Panc1 (cell line): Measurements from ENCODE around the gene PRTFDC1. TPM values are rescaled to one million over a fixed set of nuclear protein-coding genes. Genes with fewer than 3 reads are reported as not detected.

Source experiments
- ATAC-seq: fragments of 200-7000 bp; cut with Tn5 transposase; 2 replicates; pipeline ENCODE4 v1.9.1; 2020; ENCODE audit warnings: mild to moderate bottlenecking, moderate library complexity
- BruUV-seq: library from RNA; stranded (reverse); fragments of 400-500 nt; replicated peaks from 2 replicates; lab custom pipeline; 2021; lab: Mats Ljungman, UMichigan
- CTCF ChIA-PET: fragments of 300-600 bp; sonication (Branson Sonifier 250); formaldehyde crosslinking; loops from one replicate; lab custom pipeline; 2022; ENCODE audit warnings: antibody characterized with exemption; lab: Charles Lee
- POLR2A ChIA-PET: fragments of 300-600 bp; sonication (Branson Sonifier 250); formaldehyde crosslinking; loops from one replicate; lab custom pipeline; 2022; ENCODE audit warnings: antibody characterized with exemption; lab: Charles Lee
- DNase-seq: peaks from one replicate; pipeline ENCODE4 v3.0.0-alpha.2; 2010; ENCODE audit warnings: low read depth, low spot score
- H3K27ac ChIP-seq: 2 replicates; pipeline ENCODE4 v1.5.1; 2011; ENCODE audit warnings: mild to moderate bottlenecking, low read length, inconsistent platforms
- H3K27me3 ChIP-seq: fragments of 200-500 bp; sonication (Bioruptor generic); 2 replicates; pipeline ENCODE4 v1.6.0; 2014; ENCODE audit warnings: low read length, inconsistent platforms; ENCODE audit not compliant: control insufficient read depth, insufficient read depth
- H3K36me3 ChIP-seq: fragments of 200-500 bp; sonication (Bioruptor generic); 2 replicates; pipeline ENCODE4 v1.5.1; 2014; ENCODE audit warnings: inconsistent platforms, mild to moderate bottlenecking, low read length, moderate library complexity; ENCODE audit not compliant: control insufficient read depth, insufficient read depth
- H3K4me1 ChIP-seq: 2 replicates; pipeline ENCODE4 v1.5.1; 2011; ENCODE audit warnings: inconsistent platforms, mild to moderate bottlenecking, low read length, moderate library complexity; ENCODE audit not compliant: control insufficient read depth, insufficient read depth
- H3K4me3 ChIP-seq, 2 experiments: 2 replicates each; pipeline ENCODE4 v1.5.1; 2011 to 2012; ENCODE audit warnings: low read depth in 2 of 2, low read length in 2 of 2, mild to moderate bottlenecking in 2 of 2, inconsistent platforms in 1 of 2, moderate library complexity in 1 of 2
- H3K9me3 ChIP-seq: fragments of 200-500 bp; sonication (Bioruptor generic); 2 replicates; pipeline ENCODE4 v1.5.1; 2014; ENCODE audit warnings: low read depth, mild to moderate bottlenecking, inconsistent platforms, low read length, moderate library complexity; ENCODE audit not compliant: control insufficient read depth, insufficient read depth
- CTCF ChIP-seq: fragments of 450-650 bp; IDR thresholded peaks from 2 replicates; pipeline ENCODE4 v1.5.1; 2017; ENCODE audit warnings: mild to moderate bottlenecking
- POLR2AphosphoS5 ChIP-seq: IDR thresholded peaks from 2 replicates; pipeline ENCODE4 v1.6.1; 2012; ENCODE audit warnings: mild to moderate bottlenecking, low read depth, low read length, moderate library complexity
- SIN3A ChIP-seq: IDR thresholded peaks from 2 replicates; pipeline ENCODE4 v1.6.1; 2012; ENCODE audit warnings: low read depth, mild to moderate bottlenecking, low read length, moderate library complexity, borderline replicate concordance; ENCODE audit not compliant: insufficient read depth
- TCF7L2 ChIP-seq: IDR thresholded peaks from 2 replicates; pipeline ENCODE4 v1.6.1; 2011; ENCODE audit warnings: mild to moderate bottlenecking, low read depth, low read length, inconsistent platforms
- in situ Hi-C: cut with HindIII; loops from 2 replicates; pipeline ENCODE4 v1.10.0; 2016; ENCODE audit warnings: low sequenced_read_pairs, low pct_unique_long_range_greater_than_20kb
- intact Hi-C: fragments of 100-400 bp; cut with micrococcal nuclease; formaldehyde crosslinking; loops from one replicate; pipeline ENCODE4 v1.10.0; 2022; ENCODE audit not compliant: unreplicated experiment
- total RNA-seq: library from RNA; stranded (reverse); gene quantifications from one replicate; pipeline ENCODE4 v1.2.1, GENCODE V29; 2021; ENCODE audit not compliant: unreplicated experiment
- TF ChIP-seq, protein P1 (sequence below), 2 experiments: IDR thresholded peaks; 2 replicates each; pipeline ENCODE4 v1.6.1; 2011 to 2012; ENCODE audit warnings: low read depth in 2 of 2, control low read depth in 1 of 2, low read length in 1 of 2, mild to moderate bottlenecking in 1 of 2, moderate library complexity in 1 of 2; ENCODE audit not compliant: insufficient read depth in 1 of 2

The PRTFDC1 gene
- total RNA-seq, 1 experiment from 2014 or later = 3.0 TPM

DNA sequence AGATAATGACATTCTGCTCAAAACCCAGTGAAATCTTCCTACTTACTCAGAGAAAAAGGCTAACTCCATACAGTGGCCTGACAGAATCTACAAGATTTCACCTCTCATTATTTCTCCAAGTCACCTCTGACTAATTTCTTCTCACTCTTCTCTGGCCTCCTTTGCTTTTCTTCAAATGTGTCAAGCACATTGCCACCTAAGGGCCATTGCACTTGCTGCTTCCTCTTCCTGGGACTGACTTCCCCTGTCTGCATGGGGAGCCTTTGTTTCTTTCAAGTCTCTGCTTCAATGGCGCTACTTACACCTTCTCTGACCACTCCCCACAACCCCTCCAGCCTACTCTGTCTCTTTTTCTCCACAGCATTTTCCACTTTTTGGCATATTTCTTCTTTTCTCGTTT, 36.0 kb downstream of the PRTFDC1 start:
- BruUV-seq = no TSS peak
- ChIA-PET CTCF (no interaction called here), POLR2A (no interaction called here)
- H3K9me3 ChIP-seq = no peaks in the 10 kb centered on the region
- intact Hi-C loops = no loop called here
- H3K27ac ChIP-seq = no peak overlapping the region
- H3K36me3 ChIP-seq = no peaks in the 10 kb centered on the region
- ATAC-seq (no peak), DNase-seq (no peak)
- no peaks in the 10 kb centered on the region for H3K27me3 ChIP-seq
- no peaks in the 10 kb centered on the region for H3K4me1 ChIP-seq
- no peak overlapping the region for H3K4me3 ChIP-seq
- TF ChIP-seq SIN3A (no peak), POLR2AphosphoS5 (no peak)
- in situ Hi-C loops = no loop called here

DNA sequence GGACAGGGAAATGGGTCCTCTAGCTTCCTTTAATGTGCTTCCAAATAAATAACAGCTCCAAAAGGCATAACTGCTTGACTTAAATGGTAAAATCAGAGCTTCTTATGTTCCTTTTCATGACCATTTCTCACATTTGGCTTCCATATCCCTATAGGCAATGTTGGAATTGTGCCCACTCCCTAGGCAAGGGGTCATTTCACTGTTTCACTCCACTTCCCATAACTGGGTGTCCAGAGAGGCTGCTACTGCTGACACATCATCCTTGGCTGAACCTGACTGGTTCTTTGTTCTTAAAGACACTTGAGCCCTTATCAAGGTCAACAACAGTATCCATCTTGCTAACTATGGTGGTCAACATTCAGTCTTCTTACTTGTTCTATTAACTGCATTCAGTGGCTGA, 37.1 kb downstream of the PRTFDC1 start:
- no peaks in the 10 kb centered on the region for H3K36me3 ChIP-seq
- H3K27ac ChIP-seq = no peak overlapping the region
- ATAC-seq = no peak
- H3K4me3 ChIP-seq = no peak overlapping the region
- DNase-seq = no peak
- CTCF ChIA-PET = no interaction called here
- TF ChIP-seq CTCF = no peak
- TF ChIP-seq POLR2AphosphoS5 = no peak
- TF ChIP-seq, protein P1, sequence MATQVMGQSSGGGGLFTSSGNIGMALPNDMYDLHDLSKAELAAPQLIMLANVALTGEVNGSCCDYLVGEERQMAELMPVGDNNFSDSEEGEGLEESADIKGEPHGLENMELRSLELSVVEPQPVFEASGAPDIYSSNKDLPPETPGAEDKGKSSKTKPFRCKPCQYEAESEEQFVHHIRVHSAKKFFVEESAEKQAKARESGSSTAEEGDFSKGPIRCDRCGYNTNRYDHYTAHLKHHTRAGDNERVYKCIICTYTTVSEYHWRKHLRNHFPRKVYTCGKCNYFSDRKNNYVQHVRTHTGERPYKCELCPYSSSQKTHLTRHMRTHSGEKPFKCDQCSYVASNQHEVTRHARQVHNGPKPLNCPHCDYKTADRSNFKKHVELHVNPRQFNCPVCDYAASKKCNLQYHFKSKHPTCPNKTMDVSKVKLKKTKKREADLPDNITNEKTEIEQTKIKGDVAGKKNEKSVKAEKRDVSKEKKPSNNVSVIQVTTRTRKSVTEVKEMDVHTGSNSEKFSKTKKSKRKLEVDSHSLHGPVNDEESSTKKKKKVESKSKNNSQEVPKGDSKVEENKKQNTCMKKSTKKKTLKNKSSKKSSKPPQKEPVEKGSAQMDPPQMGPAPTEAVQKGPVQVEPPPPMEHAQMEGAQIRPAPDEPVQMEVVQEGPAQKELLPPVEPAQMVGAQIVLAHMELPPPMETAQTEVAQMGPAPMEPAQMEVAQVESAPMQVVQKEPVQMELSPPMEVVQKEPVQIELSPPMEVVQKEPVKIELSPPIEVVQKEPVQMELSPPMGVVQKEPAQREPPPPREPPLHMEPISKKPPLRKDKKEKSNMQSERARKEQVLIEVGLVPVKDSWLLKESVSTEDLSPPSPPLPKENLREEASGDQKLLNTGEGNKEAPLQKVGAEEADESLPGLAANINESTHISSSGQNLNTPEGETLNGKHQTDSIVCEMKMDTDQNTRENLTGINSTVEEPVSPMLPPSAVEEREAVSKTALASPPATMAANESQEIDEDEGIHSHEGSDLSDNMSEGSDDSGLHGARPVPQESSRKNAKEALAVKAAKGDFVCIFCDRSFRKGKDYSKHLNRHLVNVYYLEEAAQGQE (IDR thresholded peaks at IDR 0.05; ENCODE audit: insufficient read depth in 1 of 2, low read depth in 2 of 2, low read length in 1 of 2) = no peak
- no peak for TF ChIP-seq SIN3A
- TF ChIP-seq TCF7L2 = no peak
- in situ Hi-C loops (no loop called here), intact Hi-C loops (no loop called here)
- POLR2A ChIA-PET = no interaction called here
- BruUV-seq = no TSS peak
- no peaks in the 10 kb centered on the region for H3K9me3 ChIP-seq
- H3K27me3 ChIP-seq = no peaks in the 10 kb centered on the region
- no peaks in the 10 kb centered on the region for H3K4me1 ChIP-seq

- no peak for DNase-seq
- H3K4me3 ChIP-seq = no peak overlapping the region
- H3K27ac ChIP-seq = no peak overlapping the region
- intact Hi-C loops = no loop called here
- TF ChIP-seq TCF7L2 = no peak
- TF ChIP-seq, protein P1 (IDR thresholded peaks at IDR 0.05; ENCODE audit: insufficient read depth in 1 of 2, low read depth in 2 of 2, low read length in 1 of 2) = no peak
- no peak for TF ChIP-seq SIN3A
- no peak for TF ChIP-seq POLR2AphosphoS5
- TF ChIP-seq CTCF = no peak
- in situ Hi-C loops = no loop called here
- no TSS peak for BruUV-seq
- no peaks in the 10 kb centered on the region for H3K27me3 ChIP-seq
- H3K4me1 ChIP-seq = no peaks in the 10 kb centered on the region
- no peaks in the 10 kb centered on the region for H3K36me3 ChIP-seq
- ChIA-PET CTCF (no interaction called here), POLR2A (no interaction called here)
- H3K9me3 ChIP-seq = no peaks in the 10 kb centered on the region
- ATAC-seq = no peak
Observed at GRCh38 chr10:24914148-24914547, 38.3 kb downstream of the PRTFDC1 start.
